Heart left ventricle (tissue), 13 donors: ENCODE measurements around the gene SUCO.

Source experiments
- POLR2A ChIP-seq, 2 donors: fragments of 450-650 bp; IDR thresholded peaks; one replicate each; pipeline ENCODE4 v1.6.1; 2017; ENCODE audit warnings: antibody characterized with exemption in 2 of 2, mild to moderate bottlenecking in 2 of 2, moderate library complexity in 2 of 2
- TF ChIP-seq, protein P1 (sequence below), 12 donors: fragments of 200-600 bp; sonication (generic) in 4 of 12; IDR thresholded peaks; one replicate each; pipeline versions ENCODE4 v1.5.0 to v1.8.0; 2018 to 2022; ENCODE audit warnings: antibody characterized with exemption in 12 of 12, mild to moderate bottlenecking in 5 of 12
- donor health status: ischemic (EF 13 %, LVEDD 7.1; RV severe dilation, severe dysfunction).
- donor health status: DM: no; HTN: yes; CAD: no.
- donor health status: DM: no; HTN: no; CAD: no.
- donor health status: ischemic (EF 25% LVEDD 6.9; RV normal size, moderate dysfunction).
- donor health status: ischemic (EF 25% LVEDD 5.7; RV mildly dilated, moderate dysfunction).
- donor health status: ischemic (EF 35%, LVEDD 5.7; RV mildly dilated, moderate dysfunction).
- donor health status: nonischemic (EF 11% LVEDD 7.7; RV severe dilation, severe dysfunction).
- donor health status: DM: yes; HTN: yes; CAD: no.
- donor health status: PGD.
- donor health status: ischemic (EF 29% LVEDD 5.4; RV normal size, mild dysfunction).
- donor health status: nonischemic (EF 23%, LVEDD 6.1; RV moderate dilation, normal function).

DNA sequence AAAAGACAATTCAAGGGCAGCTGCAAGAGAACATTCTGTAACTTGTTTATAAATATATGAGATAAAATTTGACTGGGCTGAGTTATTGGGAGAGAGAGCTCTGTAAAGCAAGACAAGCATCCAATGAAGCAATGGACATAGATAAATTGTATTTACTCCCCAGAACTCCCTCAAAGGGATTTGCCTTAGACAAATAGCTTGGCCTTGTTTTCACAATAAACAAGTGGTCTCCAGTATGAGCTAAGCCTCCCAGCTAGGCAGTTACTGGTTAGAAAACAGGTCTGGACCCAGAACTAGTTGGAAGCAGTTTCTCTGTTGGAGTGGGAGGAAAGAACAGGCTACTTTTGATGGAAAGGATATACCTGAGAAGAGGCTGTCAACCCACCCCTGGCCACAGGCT is 25.2 kb upstream of the SUCO start:
- TF ChIP-seq, protein P1, sequence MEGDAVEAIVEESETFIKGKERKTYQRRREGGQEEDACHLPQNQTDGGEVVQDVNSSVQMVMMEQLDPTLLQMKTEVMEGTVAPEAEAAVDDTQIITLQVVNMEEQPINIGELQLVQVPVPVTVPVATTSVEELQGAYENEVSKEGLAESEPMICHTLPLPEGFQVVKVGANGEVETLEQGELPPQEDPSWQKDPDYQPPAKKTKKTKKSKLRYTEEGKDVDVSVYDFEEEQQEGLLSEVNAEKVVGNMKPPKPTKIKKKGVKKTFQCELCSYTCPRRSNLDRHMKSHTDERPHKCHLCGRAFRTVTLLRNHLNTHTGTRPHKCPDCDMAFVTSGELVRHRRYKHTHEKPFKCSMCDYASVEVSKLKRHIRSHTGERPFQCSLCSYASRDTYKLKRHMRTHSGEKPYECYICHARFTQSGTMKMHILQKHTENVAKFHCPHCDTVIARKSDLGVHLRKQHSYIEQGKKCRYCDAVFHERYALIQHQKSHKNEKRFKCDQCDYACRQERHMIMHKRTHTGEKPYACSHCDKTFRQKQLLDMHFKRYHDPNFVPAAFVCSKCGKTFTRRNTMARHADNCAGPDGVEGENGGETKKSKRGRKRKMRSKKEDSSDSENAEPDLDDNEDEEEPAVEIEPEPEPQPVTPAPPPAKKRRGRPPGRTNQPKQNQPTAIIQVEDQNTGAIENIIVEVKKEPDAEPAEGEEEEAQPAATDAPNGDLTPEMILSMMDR (IDR thresholded peaks at IDR 0.05), result no peak
- TF ChIP-seq POLR2A (IDR thresholded peaks at IDR 0.05), result no peak
